Natural killer cell (primary cell): ENCODE data around the gene TUBA3E. TPM values are rescaled to one million over a fixed set of nuclear protein-coding genes. Genes with fewer than 3 reads are reported as not detected.
"Not testable (repeated sequence)": the region's sequence is repeated elsewhere in the genome, so short reads cannot be mapped to it uniquely, and the experiment has no call there.

Experiments used
- ATAC-seq, 3 donors: fragments of 150-1000 bp in 2 of 3; fragments of 200-7000 bp in 1 of 3; cut with Tn5 transposase; 1 replicate in 1 of 3; 2 replicates in 2 of 3; pipeline ENCODE4 v1.10.0; 2021; ENCODE audit warnings: mild to moderate bottlenecking in 2 of 3, moderate library complexity in 2 of 3
- DNase-seq, 2 donors: peaks; one replicate each; pipeline versions ENCODE4 v3.0.0 to v3.0.0-alpha.2; 2013 to 2021; ENCODE audit warnings: mixed read lengths in 1 of 2
- H3K27ac ChIP-seq: one replicate; pipeline ENCODE4 v1.5.1; 2013; ENCODE audit warnings: mild to moderate bottlenecking, low read length
- H3K27me3 ChIP-seq: one replicate; pipeline ENCODE4 v1.6.1; 2013; ENCODE audit warnings: low read length; ENCODE audit not compliant: control insufficient read depth, insufficient read depth
- H3K36me3 ChIP-seq: one replicate; pipeline ENCODE4 v1.6.1; 2013; ENCODE audit warnings: low read length; ENCODE audit not compliant: control insufficient read depth, insufficient read depth
- H3K4me1 ChIP-seq: one replicate; pipeline ENCODE4 v1.6.1; 2013; ENCODE audit warnings: low read length; ENCODE audit not compliant: control insufficient read depth, insufficient read depth
- H3K4me3 ChIP-seq: one replicate; pipeline ENCODE4 v1.5.1; 2013; ENCODE audit warnings: low read length
- H3K9me3 ChIP-seq: one replicate; pipeline ENCODE4 v1.6.1; 2013; ENCODE audit warnings: low read length; ENCODE audit not compliant: control insufficient read depth, insufficient read depth
- H3K27ac Mint-ChIP-seq, 2 donors: one replicate each; pipeline ENCODE4 v1.8.0; 2022; ENCODE audit warnings: mild to moderate bottlenecking in 2 of 2, mixed read lengths in 2 of 2, moderate library complexity in 1 of 2
- H3K27me3 Mint-ChIP-seq, 2 donors: one replicate each; pipeline ENCODE4 v1.8.0; 2022; ENCODE audit warnings: low read depth in 2 of 2, mixed read lengths in 2 of 2
- H3K36me3 Mint-ChIP-seq: one replicate; pipeline ENCODE4 v1.8.0; 2022; ENCODE audit warnings: mixed read lengths
- H3K4me1 Mint-ChIP-seq, 2 donors: one replicate each; pipeline ENCODE4 v1.8.0; 2022; ENCODE audit warnings: mixed read lengths in 2 of 2
- H3K4me3 Mint-ChIP-seq: one replicate; pipeline ENCODE4 v1.8.0; 2022; ENCODE audit warnings: mild to moderate bottlenecking, moderate library complexity, mixed read lengths
- H3K9me3 Mint-ChIP-seq, 2 donors: one replicate each; pipeline ENCODE4 v1.8.0; 2022; ENCODE audit warnings: mixed read lengths in 2 of 2
- WGBS: methylation state at CpG from one replicate; pipeline ENCODE4 v1.1.7; 2013; ENCODE audit warnings: missing lambda C conversion rate; ENCODE audit not compliant: insufficient coverage; 5-methylcytosine and 5-hydroxymethylcytosine counted together
- intact Hi-C: fragments of 100-400 bp; cut with micrococcal nuclease; formaldehyde crosslinking; loops from one replicate; pipeline ENCODE4 v1.14.2; 2022
- total RNA-seq, 4 donors: library from RNA; stranded (reverse); fragments of 120-200 nt in 1 of 4; gene quantifications; one replicate each; pipeline versions ENCODE4 v1.2.3 to v1.2.4, GENCODE V29; 2013 to 2022
- TF ChIP-seq, protein P1 (sequence below): fragments of 200-600 bp; IDR thresholded peaks from one replicate; pipeline ENCODE4 v1.8.0; 2022; ENCODE audit warnings: antibody characterized with exemption

Gene TUBA3E
- total RNA-seq, 3 donors from 2014 or later (not counting 1 experiment from before 2014, with no cell fraction given), result not detected

DNA sequence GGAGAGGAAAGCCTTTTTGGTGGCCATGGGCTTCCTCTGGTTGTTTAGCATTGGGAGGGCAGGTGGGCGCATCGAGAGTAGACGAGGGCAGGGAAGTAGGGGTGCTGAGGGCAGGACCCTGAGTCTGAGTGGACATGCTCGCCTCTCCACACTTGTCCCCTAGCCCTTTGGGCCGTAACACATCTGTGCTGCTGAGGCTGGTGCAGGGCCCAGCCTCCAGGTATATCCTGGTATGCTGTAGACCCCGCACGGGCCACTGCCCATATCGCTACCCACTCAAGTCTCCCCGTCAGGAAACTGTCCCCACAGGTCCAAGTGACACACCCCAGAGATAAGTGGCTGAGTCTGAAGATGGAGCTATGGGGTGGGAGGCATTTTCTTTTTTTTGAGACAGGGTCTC lies 39.6 kb downstream of the TUBA3E start:
- intact Hi-C loops, result no loop called here
- 90% methylated on average over 8 of the region's 9 CpGs for WGBS
- H3K4me1 ChIP-seq, result peaks cover 21% of the 10 kb centered on the region
- H3K36me3 ChIP-seq, result peaks cover 15% of the 10 kb centered on the region
- no peaks in the 10 kb centered on the region for H3K9me3 ChIP-seq
- no peak overlapping the region for H3K4me3 Mint-ChIP-seq
- no peaks in the 10 kb centered on the region for H3K36me3 Mint-ChIP-seq
- no peaks in the 10 kb centered on the region for H3K27me3 Mint-ChIP-seq
- H3K27me3 ChIP-seq, result no peaks in the 10 kb centered on the region
- H3K4me1 Mint-ChIP-seq, result peaks cover 10 to 14% of the 10 kb centered on the region in 2 donors
- no peak overlapping the region for H3K27ac ChIP-seq
- H3K9me3 Mint-ChIP-seq, result no peaks in the 10 kb centered on the region
- H3K27ac Mint-ChIP-seq, result peak overlapping the region; percentile 69 to 78
- DNase-seq (no peak), ATAC-seq (no peak)
- no peak overlapping the region for H3K4me3 ChIP-seq
- TF ChIP-seq, protein P1, sequence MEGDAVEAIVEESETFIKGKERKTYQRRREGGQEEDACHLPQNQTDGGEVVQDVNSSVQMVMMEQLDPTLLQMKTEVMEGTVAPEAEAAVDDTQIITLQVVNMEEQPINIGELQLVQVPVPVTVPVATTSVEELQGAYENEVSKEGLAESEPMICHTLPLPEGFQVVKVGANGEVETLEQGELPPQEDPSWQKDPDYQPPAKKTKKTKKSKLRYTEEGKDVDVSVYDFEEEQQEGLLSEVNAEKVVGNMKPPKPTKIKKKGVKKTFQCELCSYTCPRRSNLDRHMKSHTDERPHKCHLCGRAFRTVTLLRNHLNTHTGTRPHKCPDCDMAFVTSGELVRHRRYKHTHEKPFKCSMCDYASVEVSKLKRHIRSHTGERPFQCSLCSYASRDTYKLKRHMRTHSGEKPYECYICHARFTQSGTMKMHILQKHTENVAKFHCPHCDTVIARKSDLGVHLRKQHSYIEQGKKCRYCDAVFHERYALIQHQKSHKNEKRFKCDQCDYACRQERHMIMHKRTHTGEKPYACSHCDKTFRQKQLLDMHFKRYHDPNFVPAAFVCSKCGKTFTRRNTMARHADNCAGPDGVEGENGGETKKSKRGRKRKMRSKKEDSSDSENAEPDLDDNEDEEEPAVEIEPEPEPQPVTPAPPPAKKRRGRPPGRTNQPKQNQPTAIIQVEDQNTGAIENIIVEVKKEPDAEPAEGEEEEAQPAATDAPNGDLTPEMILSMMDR, result no peak

DNA sequence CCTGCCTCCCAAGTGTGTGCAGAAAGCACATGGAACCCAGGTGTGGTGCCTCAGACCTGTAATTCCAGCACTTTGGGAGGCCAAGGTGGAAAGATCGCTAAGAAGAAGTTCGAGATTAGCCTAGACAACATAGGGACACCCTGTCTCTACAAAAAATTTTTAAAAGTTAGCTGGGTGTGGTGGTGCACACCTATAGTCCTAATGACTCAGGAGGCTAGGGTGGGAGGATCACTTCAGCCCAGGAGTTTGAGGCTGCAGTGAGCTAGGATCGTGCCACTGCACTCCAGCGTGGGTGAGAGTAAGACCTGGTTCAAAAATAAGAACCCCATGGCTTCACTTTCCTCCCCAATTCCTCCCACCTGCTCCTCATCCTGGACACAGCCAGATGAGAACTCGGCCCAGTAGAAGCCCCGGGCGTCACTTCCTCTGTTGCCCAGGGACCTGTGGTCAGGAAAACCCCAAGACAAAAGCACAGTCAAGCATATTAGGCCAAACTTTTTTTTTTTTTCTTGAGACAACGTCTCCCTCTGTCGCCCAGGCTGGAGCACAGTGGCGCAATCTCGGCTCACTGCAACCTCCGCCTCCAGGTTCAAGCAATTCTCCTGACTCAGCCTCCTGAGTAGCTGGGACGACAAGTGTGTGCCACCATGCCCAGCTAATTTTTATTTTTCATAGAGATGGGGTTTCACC lies 40.3 kb downstream of the TUBA3E start:
- peak; percentile 38 to 41 for DNase-seq
- H3K4me1 Mint-ChIP-seq, result peaks cover 10 to 14% of the 10 kb centered on the region in 2 donors
- H3K9me3 ChIP-seq, H3K9me3 Mint-ChIP-seq, H3K27me3 Mint-ChIP-seq, H3K4me3 ChIP-seq, intact Hi-C loops, H3K27me3 ChIP-seq, H3K36me3 Mint-ChIP-seq: not testable (repeated sequence)
- H3K27ac Mint-ChIP-seq, result peak overlapping the region; percentile 69 to 78
- peaks cover 21% of the 10 kb centered on the region for H3K4me1 ChIP-seq
- ATAC-seq, result peak; percentile 55 to 78 (median 77)
- 50% methylated on average over 13 of the region's 13 CpGs for WGBS
- peak overlapping the region; percentile 40 for H3K4me3 Mint-ChIP-seq
- H3K36me3 ChIP-seq, result peaks cover 16% of the 10 kb centered on the region
- H3K27ac ChIP-seq, result peak overlapping the region; percentile 60

- peak; percentile 33 to 39 (median 35) for ATAC-seq
- H3K36me3 Mint-ChIP-seq, H3K27me3 ChIP-seq, H3K27me3 Mint-ChIP-seq, H3K9me3 ChIP-seq, H3K9me3 Mint-ChIP-seq, intact Hi-C loops, DNase-seq, H3K4me3 Mint-ChIP-seq, H3K4me3 ChIP-seq: not testable (repeated sequence)
- peak overlapping the region; percentile 60 for H3K27ac ChIP-seq
- H3K4me1 ChIP-seq, result peaks cover 21% of the 10 kb centered on the region
- peak overlapping the region; percentile 69 to 78 for H3K27ac Mint-ChIP-seq
- 45% methylated on average over 9 of the region's 12 CpGs for WGBS
- H3K36me3 ChIP-seq, result peaks cover 17% of the 10 kb centered on the region
- H3K4me1 Mint-ChIP-seq, result peaks cover 10 to 14% of the 10 kb centered on the region in 2 donors
These were observed 40.9 kb downstream of the TUBA3E start for GRCh38 chr2:130157354-130157753.

- TF ChIP-seq, protein P1, result no peak
These were observed 41.6 kb downstream of the TUBA3E start for GRCh38 chr2:130156624-130157004.

GRCh38 chr2:130155956-130156623 lies 42.1 kb downstream of the TUBA3E start:
- Histone ChIP-seq H3K4me1 (peaks cover 21% of the 10 kb centered on the region), H3K36me3 (peaks cover 22% of the 10 kb centered on the region)
- WGBS, result 90% methylated on average over 16 of the region's 16 CpGs
- H3K27ac ChIP-seq, intact Hi-C loops, H3K9me3 ChIP-seq, H3K4me3 Mint-ChIP-seq, H3K9me3 Mint-ChIP-seq, H3K27me3 Mint-ChIP-seq, ATAC-seq, H3K36me3 Mint-ChIP-seq, H3K4me3 ChIP-seq, H3K27me3 ChIP-seq: not testable (repeated sequence)
- DNase-seq, result peak in 1 of 2 donors; percentile 48
- peak overlapping the region; percentile 46 to 76 for H3K27ac Mint-ChIP-seq
- H3K4me1 Mint-ChIP-seq, result peaks cover 10 to 14% of the 10 kb centered on the region in 2 donors

More at GRCh38 chr2:130156624-130157004, 41.6 kb downstream of the TUBA3E start:
- H3K4me3 Mint-ChIP-seq, result no peak overlapping the region
- H3K36me3 Mint-ChIP-seq, result no peaks in the 10 kb centered on the region
- no peak overlapping the region for H3K4me3 ChIP-seq
- no peaks in the 10 kb centered on the region for H3K27me3 ChIP-seq
- peaks cover 10 to 14% of the 10 kb centered on the region in 2 donors for H3K4me1 Mint-ChIP-seq
- H3K36me3 ChIP-seq, result peaks cover 22% of the 10 kb centered on the region
- ATAC-seq, result no peak
- intact Hi-C loops, result no loop called here
- H3K9me3 Mint-ChIP-seq, result no peaks in the 10 kb centered on the region
- H3K27me3 Mint-ChIP-seq, result no peaks in the 10 kb centered on the region
- H3K27ac ChIP-seq, result no peak overlapping the region
- H3K4me1 ChIP-seq, result peaks cover 21% of the 10 kb centered on the region
- H3K27ac Mint-ChIP-seq, result peak overlapping the region; percentile 36 to 46
- no peak for DNase-seq
- H3K9me3 ChIP-seq, result no peaks in the 10 kb centered on the region
- WGBS, result 96% methylated on average over 8 of the region's 9 CpGs
